HG02763 (cell line): ENCODE measurements around the gene POLR2A.
A peak's percentile ranks its signal among the peaks of the same experiment; 100 is the strongest.

ENCODE experiments used
- ATAC-seq: cut with Tn5 transposase; IDR thresholded peaks from one replicate; pipeline ENCODE4 v1.9.1; 2021; ENCODE audit warnings: mild to moderate bottlenecking, moderate library complexity; ENCODE audit not compliant: unreplicated experiment

The POLR2A gene

GRCh38 chr17:7484067-7484918 is at the start of gene POLR2A:
TSS of gene POLR2A (plus strand) at chr17:7484366.
- ATAC-seq: peak; percentile 62

GRCh38 chr17:7435676-7436555 is 48.2 kb upstream of the POLR2A start:
- ATAC-seq: peak; percentile 26

GRCh38 chr17:7436556-7437368 is 47.4 kb upstream of the POLR2A start:
- ATAC-seq: no peak

GRCh38 chr17:7437369-7437863 is 46.8 kb upstream of the POLR2A start:
- ATAC-seq: no peak

- no peak for ATAC-seq
Observed at GRCh38 chr17:7437950-7438614, 46.1 kb upstream of the POLR2A start.

- ATAC-seq: no peak
Observed at GRCh38 chr17:7438656-7439460, 45.3 kb upstream of the POLR2A start.

- ATAC-seq: no peak
Observed at GRCh38 chr17:7439462-7440112, 44.6 kb upstream of the POLR2A start, which contains the start of gene FGF11. TSS of gene FGF11 (plus strand) at chr17:7439512. CDS start at chr17:7439621, 109 bp downstream.

- no peak for ATAC-seq
Observed at GRCh38 chr17:7440113-7440833, 43.9 kb upstream of the POLR2A start.

GRCh38 chr17:7440834-7441195 is 43.4 kb upstream of the POLR2A start:
- ATAC-seq: no peak

- no peak for ATAC-seq
Observed at GRCh38 chr17:7441266-7441665, 42.9 kb upstream of the POLR2A start.

- ATAC-seq: no peak
Observed at GRCh38 chr17:7442142-7442541, 42.0 kb upstream of the POLR2A start.

- no peak for ATAC-seq
Observed at GRCh38 chr17:7443499-7444485, 40.4 kb upstream of the POLR2A start.

- no peak for ATAC-seq
Observed at GRCh38 chr17:7444682-7445618, 39.2 kb upstream of the POLR2A start, which contains the start of gene CHRNB1. TSS of gene CHRNB1 (plus strand) at chr17:7445061. CDS start at chr17:7445128, 67 bp downstream.

GRCh38 chr17:7445619-7445968 is 38.6 kb upstream of the POLR2A start:
- ATAC-seq: no peak

- no peak for ATAC-seq
Observed at GRCh38 chr17:7448461-7448860, 35.7 kb upstream of the POLR2A start.

GRCh38 chr17:7459961-7460545 is 24.1 kb upstream of the POLR2A start:
- no peak for ATAC-seq
